COLO668 (cell line): Measurements from ENCODE around the gene FAM117A.
"Not testable (repeated sequence)": the region's sequence is repeated elsewhere in the genome, so short reads cannot be mapped to it uniquely, and the experiment has no call there.

Experiments used
- DNase-seq: peaks from one replicate; lab custom pipeline; 2025; ENCODE audit not compliant: unreplicated experiment; lab: John Stamatoyannopoulos, UW

FAM117A gene

GRCh38 chr17:49741692-49742076 lies 22.2 kb downstream of the FAM117A start:
- DNase-seq, result no peak

DNA sequence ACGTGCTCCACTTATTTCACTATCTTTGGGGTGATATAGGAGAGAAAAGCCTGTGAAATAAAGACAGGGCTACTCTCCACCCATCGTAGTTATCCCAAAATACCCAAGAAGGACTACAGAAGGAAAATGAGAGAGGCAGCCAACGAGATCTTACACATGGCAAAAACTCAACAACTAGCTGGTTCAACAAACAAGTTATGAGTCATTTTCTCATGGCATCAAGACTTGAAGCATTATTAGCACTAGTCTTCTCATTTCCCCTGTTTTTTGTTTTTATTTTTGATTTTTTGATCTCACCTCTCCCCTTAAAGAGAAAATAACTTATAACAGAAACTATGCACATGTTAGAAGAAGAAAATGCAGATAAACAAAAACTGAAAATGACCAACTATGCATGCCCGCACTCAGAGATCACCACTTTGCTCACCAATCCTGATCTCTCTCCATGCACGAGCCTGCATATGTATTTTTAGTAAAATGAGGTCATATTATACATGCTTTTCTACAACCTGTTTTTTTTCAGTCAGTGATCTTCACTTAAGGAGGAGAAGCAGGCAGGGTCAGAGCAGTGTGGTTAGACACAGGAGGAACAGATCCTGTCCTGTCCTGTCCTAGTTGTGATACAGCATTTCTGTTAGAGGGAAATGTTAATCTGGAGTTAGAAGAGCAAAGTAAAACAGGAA lies 22.8 kb downstream of the FAM117A start:
- DNase-seq, result no peak

DNA sequence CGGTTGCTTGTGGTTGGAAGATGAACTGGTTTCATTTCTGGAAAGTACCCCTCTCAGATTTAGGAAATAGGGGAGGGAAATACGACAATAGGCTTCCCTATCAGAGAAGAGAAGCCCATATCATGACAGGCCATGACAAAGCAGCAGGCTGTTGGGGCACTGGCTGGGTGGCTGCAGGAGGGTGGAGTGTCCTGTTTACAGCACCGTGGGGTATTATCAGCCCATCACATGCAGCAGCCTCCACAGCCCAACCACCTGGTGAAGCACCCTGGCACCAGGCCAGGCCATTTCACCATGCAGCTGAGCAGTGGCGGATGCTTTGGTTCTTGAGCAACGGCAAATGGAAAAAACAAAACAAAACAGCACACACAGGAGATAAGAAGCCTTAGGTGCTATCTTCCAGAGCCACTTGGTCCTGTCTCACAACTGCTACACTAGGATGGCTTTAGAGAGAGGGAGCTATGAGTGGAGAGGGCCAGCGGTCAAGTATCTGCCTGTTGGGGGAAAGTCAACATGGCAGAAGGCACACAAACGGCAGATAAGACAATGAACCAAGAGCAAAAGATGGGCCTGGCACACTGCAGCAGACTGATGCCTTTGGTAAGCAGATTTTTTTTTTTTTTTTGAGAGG lies 24.2 kb downstream of the FAM117A start:
- DNase-seq, result peak; percentile 84

GRCh38 chr17:49738456-49739163 lies 25.3 kb downstream of the FAM117A start:
- no peak for DNase-seq

- no peak for DNase-seq
These were observed 29.1 kb downstream of the FAM117A start for GRCh38 chr17:49734515-49735490.

DNA sequence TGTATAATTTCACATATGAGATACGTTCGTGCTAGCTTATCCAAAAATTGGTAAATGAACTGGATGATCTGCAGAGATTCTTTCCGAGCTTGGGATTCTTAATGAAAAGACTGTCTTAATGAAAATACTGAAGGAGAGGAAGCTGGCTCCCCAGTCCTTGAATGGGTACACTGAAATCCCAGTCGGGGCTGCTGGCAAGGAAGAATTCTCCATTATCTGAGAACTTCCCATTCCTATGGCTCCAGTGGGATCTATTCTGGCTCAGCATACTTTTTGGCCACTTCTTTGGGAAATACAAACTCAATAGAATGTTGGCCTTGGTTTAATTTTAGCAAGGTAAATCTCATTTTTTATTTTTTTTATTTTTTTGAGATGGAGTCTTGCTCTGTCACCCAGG lies 32.5 kb downstream of the FAM117A start:
- no peak for DNase-seq

- no peak for DNase-seq
These were observed 33.0 kb downstream of the FAM117A start for GRCh38 chr17:49730785-49731434.

DNA sequence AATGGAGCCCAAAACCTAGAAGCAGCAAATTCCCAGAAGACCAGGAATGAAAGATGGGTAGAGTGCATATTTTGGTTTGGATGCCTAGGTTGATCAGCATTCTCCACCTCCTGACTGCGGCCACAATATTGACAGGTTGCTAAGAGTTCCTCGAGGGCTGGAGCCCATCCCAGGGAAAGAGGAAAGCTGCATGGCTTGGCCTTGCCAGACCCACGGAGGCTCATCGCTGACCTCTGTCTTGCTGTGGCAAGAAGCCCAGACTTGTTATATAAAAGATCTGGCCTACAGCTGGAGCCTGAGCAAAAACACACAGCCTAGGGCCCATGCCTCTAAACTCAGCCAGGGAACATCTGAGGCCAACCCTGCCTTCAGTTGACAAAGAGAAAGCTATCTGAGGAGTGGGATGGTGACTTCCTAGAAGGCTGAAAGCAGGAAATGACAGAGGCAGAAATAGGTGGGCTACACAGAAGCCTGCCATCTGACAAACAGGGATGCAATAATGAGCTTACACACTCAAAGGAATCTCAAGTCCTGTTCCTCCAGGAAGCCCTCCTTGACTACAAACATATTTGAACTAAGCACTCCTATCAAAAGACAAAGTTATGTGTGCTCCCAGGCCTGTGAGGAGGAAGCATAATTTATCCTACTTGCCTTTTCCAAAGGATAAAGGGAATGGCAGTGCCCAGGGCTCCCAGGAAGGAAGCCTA lies 33.7 kb downstream of the FAM117A start:
- no peak for DNase-seq

DNA sequence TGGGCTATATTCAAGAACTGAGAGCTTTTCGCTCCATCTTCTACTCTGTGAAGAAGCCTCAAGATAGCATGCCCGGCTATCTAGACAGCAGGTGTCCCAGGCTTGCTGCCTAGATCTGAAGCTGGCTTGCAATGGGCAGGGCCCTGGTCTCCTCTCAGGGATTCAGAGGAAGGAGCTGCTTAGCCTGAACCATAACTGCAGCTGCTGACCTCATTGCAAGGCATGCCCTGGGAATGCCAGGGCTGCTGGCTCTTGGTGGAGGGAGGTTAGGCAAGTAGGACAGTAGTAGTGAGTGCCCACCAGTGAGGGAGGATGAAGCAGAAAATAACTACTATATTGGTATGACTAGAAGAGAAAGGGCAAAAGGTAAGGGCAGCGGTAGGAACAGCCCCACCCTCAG lies 34.9 kb downstream of the FAM117A start:
- no peak for DNase-seq

- DNase-seq, result no peak
These were observed 35.5 kb downstream of the FAM117A start for GRCh38 chr17:49728425-49728824.

DNA sequence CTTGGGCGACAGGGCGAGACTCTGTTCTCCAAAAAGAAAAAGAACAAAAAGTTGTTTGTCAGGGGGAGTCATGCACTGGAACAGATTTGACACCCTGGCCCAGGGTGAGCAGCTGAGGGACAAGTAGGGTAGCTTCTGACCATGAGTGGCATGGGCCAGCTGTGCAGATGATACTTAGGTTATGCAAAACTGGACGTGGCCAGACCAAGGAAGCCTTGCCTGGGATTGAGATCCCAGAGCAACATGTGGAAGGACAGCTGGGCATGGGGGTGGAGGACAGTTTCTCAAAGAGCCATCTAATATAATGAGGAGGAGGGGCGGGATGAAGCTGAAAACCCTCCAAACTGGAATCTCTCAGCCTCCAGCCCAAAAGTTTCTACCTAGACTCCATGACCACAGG lies 36.6 kb downstream of the FAM117A start:
- DNase-seq, result no peak

DNA sequence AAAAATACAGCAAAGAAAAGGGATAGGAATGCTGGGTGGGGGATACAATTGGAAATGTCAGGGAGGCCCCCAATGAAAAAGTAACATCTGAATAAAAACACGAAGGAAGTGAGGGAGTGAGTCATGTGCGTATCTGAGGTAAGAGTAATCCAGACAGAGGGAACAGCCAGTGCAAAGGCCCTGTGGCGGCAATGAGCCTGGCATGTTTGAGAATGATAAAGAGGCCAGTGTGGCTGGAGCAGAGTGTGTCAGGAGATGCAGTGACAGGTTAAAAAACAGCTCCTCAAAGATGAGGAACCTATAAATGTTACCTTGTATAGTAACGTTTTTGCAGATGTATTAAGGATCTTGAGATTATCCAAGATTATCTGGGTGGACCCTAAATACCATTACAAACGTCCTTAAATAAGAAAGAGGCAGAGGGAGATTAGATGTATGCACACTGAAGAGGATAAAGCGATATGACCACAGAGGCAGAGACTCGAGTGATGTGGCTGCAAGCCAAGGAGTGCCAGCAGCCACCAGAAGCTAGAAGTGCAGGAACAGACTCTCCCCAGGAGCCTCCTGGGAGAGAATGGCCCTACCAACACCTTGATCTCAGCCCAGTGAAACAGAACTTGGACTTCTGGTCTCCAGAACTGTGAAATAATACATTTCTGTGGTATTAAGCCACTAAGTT lies 38.3 kb downstream of the FAM117A start:
- DNase-seq, result no peak

DNA sequence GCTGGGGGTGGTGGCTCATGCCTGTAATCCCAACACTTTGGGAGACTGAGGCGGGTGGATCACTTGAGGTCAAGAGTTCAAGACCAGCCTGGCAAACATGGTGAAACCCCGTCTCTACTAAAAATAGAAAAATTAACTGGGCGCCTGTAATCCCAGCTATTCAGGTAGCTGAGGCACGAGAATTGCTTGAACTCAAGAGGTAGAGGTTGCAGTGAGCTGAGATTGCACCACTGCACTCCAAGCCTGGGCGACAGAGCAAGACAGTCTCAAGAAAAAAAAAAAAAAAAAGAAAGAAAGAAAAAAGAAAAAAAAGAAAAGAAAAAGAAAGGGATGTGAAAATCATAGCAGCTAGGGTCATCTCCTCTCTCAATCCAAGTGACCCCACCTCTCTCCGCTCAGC lies 39.4 kb downstream of the FAM117A start:
- not testable (repeated sequence) for DNase-seq

DNA sequence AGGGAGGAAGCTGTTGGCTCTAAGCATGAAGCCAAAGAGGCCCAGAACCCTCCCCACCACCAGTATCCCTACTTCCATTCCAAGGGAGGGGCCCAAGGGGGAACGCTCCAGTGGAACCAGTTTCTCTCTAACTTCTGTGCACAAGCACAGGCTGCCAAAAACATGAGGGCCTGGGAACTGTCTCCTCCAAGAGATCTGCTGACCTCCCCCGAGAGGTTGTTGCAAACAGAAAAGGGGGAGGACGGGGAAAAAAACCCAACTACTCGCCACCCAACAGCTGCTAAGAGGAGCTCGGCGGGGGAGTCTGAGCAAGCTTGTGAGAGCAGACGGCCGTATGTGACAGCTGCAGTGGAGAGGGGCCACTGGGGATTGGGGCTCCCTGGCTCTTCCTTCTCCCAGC lies 40.5 kb downstream of the FAM117A start:
- DNase-seq, result no peak

DNA sequence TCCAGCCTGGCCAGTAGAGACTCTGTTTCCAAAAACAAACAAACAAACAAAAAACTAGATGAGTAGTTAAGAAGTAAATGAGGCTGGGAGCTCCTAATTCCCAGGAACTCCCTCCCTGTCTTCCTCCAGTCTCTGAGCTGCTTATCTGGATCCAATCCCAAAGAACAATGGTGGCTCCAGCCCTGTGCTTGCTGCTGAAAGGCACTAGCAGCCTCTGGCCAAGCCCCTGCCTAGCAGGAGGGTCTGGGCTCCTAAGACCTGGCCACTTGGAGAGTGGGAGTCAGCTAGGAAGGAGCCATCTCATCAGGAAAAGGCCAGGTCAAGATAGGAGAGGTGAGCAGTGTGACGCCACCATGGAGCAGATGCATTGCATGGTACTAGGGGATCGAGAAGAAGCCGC lies 41.9 kb downstream of the FAM117A start:
- DNase-seq, result no peak

DNA sequence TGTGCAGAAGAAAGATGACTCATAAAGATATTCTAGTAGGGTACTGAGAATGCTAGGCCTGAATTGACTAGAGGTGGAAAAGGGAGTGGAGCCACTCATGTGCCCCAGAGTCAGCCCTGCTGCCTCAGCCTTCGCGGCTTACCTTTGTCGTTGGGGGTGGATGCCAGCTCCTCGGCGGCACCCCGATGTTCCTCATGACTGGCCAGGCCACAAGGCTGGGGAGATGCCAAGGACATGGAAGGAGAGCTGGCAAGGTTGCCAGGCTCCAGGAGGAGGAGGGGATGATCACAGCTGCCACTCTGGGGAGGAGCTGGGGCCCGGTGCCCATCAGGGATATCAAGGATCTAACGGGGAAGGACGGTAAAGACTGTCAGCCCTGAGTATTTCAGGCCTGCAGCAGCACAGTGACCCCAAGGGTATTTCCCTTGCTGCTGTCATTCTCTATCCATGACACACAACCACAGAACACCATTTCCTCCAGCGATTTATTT lies 46.5 kb downstream of the FAM117A start:
- no peak for DNase-seq

GRCh38 chr17:49716668-49717364 lies 47.1 kb downstream of the FAM117A start:
- DNase-seq, result no peak

DNA sequence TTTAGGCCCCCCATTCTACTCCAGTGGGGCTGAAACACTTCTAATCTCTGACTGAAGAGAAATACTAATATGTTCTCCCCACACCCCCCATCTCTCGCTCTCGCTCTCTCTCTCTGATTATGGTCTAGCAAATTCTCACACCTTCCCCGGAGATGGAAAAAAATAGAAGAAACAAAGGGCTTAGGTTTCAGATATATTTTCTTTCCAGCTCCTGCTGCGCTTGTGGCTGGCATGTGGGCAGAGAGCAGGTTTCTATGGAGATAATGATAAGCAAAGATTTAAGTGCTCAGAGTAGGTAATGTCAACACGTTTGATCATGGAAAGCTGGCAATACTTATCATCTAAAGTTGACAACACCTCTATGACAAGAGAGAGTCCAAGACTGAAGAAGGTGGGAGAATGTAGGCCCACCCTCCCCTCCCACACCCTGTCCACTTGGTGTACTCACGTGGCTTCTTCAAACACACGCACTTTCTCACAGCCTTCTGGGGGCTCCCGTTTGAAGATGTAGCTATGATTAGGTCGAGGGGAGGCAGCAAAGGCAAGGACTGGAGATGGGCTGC lies 48.1 kb downstream of the FAM117A start:
- DNase-seq, result no peak
